ENCODE measurements around the gene SLC26A8.

- TF ChIP-seq POLR2A (IDR thresholded peaks at IDR 0.05): no peak
- TF ChIP-seq CTCF (IDR thresholded peaks at IDR 0.05): no peak
Measured at GRCh38 chr6:36061236-36061635, 36.8 kb upstream of the SLC26A8 start.
